HUDEP-2 (cell line): ENCODE results near the gene ABCA7.

Experiments
- DNase-seq, 76 experiments: peaks; one replicate each; lab custom pipeline; 2025; ENCODE audit not compliant: unreplicated experiment in 76 of 76; lab: John Stamatoyannopoulos, UW

ABCA7 gene

DNA sequence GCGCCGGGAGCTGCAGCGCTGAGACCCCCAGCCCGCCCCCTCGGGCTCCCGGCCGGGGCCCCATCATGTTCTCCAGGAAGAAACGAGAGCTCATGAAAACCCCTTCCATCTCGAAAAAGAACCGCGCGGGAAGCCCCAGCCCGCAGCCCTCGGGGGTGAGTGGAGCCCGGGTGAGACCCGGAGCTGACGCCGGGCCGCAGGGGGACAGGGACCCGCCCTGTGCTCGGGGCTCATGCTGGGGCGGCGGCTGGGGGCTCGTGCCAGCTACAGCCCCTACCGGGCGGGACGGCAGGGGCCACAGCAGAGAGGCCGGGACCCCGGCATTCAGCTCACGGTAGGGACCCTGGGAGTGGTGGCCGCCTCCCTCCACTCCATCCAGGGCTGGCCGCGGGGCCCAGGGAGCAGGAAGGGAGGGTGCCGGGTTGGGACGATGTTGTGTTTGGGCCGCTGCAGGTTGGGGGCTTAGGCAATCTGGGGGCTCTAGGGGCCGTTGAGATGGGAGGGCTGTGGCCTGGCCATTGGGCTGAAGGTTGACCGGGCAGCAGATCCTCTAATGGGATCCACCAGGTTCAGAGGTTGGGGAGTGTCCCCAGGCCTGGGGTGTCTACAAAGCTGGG is 27.5 kb downstream of the ABCA7 start:
- peak in 1 of 76 experiments; percentile 20 for DNase-seq

DNA sequence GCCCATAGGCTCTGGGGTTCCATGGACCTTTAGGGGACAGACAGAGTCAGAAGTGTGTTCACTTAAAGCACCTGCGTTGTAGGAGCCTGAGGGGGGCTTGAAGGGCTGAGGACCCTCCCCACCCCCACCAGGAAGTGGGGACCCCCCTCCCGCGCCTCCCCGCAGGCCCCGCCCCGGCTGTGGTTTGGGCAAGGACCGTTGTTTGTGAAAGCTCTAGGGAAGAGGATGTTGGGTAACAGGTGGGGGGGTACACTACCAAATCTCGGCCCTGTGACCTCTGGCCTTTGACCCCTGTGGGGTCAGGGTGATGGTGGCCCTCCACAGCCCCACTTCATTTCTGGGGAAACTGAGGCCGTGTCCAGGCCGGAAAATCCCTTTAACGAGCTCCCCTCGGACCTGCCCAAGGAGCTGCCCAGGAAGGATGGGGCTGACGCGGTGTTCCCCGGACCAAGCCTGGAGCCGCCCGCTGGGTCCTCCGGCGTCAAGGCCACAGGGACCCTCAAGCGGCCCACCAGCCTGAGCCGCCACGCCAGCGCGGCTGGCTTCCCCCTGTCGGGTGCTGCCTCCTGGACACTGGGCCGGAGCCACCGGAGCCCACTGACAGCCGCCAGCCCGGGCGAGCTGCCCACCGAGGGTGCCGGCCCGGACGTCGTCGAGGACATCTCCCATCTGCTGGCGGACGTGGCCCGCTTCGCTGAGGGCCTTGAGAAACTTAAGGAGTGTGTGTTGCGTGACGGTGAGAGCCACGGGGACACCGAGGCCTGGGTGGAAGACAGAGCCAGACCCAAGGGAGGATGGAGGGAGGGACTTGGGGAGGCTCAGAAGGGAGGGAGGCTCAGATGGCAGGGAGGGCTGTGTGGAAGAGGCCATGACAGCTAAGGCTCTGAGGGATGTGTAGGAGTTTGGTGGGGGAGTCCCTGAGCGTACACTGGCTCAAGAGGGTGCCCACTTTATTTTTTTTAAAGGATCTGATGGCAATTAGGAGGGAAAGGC is 28.4 kb downstream of the ABCA7 start:
- DNase-seq: peak in 1 of 76 experiments; percentile 28

- peak in 51 of 76 experiments; percentile 12 to 84 (median 58) for DNase-seq
Observed at GRCh38 chr19:1069009-1069779, 29.3 kb downstream of the ABCA7 start.

GRCh38 chr19:1070576-1070930 is 30.6 kb downstream of the ABCA7 start:
- no peak for DNase-seq

DNA sequence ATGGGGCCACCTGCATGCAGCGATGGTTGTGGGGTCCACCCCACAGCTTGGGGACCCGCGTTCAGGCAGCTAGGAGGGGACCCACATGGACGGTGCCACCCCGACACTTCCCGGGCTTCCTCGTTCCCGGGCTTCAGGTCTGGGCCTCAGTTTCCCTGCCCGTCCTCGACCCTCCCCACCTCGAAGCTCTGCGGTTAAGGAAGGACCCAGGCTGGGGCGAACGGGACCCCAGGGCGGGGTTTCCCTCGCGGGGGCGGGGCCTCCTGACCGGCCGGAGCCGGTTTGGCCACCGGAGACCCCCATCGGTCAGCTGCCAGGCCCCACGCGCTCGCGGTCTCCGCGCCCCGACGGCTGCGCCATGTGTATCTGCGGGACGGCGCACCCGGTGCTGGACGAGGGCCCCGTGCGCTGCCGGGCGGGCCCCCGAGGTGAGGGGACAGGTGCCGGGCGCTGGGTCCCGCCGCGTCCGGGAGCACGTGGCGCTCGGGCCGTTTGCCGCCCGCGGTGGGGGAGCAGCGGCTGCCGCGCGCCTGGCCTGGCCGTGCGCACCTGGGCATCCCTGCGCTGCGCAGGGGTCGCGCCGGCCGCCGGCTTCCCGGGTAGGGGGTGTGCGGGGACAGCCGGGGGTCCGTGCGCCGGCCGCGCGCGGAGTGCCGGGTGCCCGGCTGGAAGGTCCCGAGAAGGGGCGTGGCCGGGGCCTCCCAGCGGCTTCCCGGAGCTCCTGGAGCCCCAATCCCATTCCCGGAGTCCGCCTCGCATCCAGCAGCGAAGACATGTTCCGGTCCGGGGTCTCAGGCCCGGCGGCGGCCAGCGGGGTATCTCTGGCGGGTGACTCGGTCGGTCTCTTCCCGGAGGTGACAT is 31.3 kb downstream of the ABCA7 start:
- no peak for DNase-seq

- DNase-seq: peak in 1 of 76 experiments; percentile 23
Observed at GRCh38 chr19:1072371-1073015, 32.6 kb downstream of the ABCA7 start.

GRCh38 chr19:1073063-1073955 is 33.4 kb downstream of the ABCA7 start:
- peak in 17 of 76 experiments; percentile 8 to 59 (median 43) for DNase-seq

DNA sequence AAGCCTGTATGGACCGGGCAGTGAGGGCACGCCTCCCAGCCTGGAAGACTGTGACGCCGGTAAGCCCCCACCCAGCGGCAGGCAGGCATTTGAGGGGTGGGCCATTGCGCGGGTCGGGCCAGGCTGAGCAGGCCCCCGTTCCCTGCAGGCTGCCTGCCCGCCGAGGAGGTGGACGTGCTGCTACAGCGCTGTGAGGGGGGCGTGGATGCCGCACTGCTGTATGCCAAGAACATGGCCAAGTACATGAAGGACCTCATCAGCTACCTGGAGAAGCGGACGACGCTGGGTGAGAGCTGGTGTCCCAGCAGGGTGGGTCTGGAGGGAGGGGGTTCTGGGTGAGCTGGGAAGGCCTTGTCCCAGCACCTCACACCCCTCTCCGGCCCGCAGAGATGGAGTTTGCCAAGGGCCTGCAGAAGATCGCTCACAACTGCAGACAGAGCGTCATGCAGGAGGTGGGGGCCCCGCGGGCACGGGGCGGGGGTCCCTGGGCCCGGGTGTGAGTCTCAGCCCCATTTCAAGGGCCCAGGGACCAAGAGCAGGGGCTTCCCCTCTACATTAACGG is 34.1 kb downstream of the ABCA7 start:
- DNase-seq: no peak

GRCh38 chr19:1074544-1075283 is 34.8 kb downstream of the ABCA7 start:
- peak in 73 of 76 experiments; percentile 62 to 99 (median 91) for DNase-seq

DNA sequence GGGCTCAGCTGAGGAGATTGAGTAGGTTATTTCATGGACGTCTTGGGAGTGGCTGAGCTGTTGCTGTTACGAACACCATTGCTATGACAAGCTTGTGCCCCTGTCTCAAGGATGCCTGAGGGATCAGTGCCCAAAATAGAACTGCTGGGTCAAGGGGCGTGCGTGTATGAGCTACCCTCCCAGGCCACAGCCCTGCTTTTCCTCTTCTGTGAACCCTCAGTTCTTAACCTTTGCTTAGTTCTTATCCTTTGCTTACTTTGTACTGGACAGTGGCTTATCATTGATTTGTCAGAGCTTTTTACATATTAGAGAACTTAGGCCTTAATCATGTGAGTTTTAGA is 36.1 kb downstream of the ABCA7 start:
- no peak for DNase-seq

DNA sequence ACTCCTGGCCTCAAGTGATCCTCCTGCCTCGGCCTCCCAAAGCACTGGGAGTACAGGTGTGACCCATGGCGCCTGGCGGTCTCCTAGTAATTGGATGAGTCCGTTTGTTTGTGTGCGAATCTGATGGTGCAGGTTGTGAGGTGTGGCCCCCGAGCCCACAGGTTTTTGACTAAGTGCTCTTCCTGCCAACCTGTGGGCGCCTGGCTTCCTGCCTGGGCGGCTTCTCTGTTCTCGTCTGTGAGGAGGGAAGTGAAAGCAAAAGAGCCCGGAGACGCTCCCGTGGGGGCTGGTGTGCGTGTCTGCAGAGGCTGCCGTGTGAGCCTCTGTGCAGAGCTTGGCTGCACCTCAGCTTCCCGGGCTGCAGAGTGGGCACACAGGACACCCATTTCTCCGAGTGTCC is 37.0 kb downstream of the ABCA7 start:
- no peak for DNase-seq

DNA sequence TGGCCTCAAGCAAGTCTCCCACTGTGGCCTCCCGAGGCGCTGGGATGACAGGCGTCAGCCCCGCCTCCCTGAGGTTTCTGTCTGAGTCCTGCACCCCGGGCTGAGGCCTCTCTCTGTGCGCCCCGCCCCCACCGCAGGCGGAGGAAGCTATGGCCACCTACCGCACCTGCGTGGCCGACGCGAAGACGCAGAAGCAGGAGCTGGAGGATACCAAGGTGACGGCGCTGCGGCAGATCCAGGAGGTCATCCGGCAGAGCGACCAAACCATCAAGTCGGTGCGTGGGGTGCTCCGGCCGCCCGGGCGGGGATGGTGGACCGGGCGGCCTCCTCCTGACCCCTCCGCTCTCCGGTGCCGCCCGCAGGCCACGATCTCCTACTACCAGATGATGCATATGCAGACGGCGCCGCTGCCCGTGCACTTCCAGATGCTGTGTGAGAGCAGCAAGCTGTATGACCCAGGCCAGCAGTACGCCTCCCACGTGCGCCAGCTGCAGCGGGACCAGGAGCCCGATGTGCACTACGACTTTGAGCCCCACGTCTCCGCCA is 39.7 kb downstream of the ABCA7 start:
- no peak for DNase-seq

GRCh38 chr19:1080360-1081161 is 40.7 kb downstream of the ABCA7 start:
- DNase-seq: no peak

DNA sequence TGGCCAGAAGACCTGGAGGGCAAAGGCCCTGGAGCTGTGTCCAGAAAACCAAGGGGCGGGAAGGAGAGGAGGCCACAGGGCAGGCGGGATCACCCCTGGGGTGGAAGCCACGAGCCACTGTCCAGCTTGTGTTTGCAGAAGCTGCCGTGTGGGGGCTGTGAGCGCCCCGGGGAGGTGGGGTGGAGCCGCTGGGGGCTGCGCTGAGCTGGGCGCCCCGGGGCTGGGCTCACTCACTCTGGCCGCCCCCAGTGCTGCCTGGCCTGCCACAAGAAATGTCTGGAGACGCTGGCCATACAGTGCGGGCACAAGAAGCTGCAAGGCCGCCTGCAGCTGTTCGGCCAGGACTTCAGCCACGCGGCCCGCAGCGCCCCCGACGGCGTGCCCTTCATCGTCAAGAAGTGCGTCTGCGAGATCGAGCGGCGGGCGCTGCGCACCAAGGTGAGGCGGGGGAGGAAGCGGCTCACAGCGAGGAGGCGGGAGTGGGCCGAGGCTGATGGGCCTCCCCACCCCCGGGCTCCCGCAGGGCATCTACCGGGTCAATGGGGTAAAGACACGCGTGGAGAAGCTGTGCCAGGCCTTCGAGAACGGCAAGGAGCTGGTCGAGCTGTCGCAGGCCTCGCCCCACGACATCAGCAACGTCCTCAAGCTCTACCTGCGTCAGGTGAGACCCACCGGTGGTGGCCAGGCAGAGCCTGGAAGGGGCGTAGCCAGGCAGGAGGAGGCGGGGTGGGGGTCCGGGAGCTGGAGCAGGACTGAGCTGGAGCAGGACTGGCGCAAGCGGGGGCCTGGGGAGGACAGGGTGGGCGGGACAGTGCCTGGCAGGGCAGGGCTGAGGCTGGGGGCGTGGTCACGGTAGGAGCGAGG is 41.6 kb downstream of the ABCA7 start:
- no peak for DNase-seq

DNA sequence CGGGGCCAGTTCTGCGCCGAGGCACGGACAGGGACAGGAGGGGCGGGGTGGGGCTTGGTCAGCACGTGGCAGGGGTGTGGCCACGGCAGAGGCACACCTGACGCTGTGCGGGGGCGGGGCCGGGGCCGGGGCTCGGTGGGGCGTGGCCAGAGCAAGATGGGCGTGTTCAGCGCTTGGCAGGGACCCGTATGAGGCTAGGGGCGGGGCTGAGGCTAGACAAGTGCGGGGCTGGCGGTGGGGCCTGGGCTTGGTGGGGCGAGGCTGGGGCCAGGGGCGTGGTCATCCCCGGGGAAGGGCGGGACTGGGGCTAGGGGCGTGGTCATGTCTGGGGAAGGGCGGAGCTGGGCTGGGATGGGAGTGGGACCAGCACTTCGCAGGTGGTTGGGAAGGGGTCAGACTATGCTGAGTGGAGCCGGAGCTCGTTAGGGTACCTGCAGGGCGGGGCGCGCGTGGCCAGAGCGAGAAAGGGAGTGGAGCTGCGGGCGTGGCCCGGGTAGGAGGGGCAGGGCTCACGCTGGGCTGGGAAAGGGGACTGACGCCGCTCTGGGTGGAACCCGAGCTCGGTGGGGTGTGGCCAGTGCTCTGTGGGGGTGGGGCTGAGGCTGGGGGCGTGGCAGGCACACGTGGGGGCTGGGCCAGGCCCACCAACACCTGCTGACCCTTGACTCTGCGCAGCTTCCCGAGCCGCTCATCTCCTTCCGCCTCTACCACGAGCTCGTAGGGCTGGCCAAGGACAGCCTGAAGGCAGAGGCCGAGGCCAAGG is 42.4 kb downstream of the ABCA7 start:
- peak in 72 of 76 experiments; percentile 56 to 99 (median 94) for DNase-seq
